HT1080 (cell line): Measurements from ENCODE around the gene DOLPP1. TPM values are rescaled to one million over a fixed set of nuclear protein-coding genes. Genes with fewer than 3 reads are reported as not detected.
"Not testable (repeated sequence)": the region's sequence is repeated elsewhere in the genome, so short reads cannot be mapped to it uniquely, and the experiment has no call there.

ENCODE experiments used
- DNase-seq: peaks from one replicate; pipeline ENCODE4 v3.0.0-alpha.2; 2015; ENCODE audit warnings: low read depth
- total RNA-seq: library from RNA; depleted of rRNA; stranded (reverse); fragments of >200 nt; shearing (Covaris generic); gene quantifications from 2 replicates; pipeline ENCODE4 v1.2.3, GENCODE V29; 2014

DOLPP1 gene
- total RNA-seq, 1 experiment from 2014 or later = 23.8 TPM

DNA sequence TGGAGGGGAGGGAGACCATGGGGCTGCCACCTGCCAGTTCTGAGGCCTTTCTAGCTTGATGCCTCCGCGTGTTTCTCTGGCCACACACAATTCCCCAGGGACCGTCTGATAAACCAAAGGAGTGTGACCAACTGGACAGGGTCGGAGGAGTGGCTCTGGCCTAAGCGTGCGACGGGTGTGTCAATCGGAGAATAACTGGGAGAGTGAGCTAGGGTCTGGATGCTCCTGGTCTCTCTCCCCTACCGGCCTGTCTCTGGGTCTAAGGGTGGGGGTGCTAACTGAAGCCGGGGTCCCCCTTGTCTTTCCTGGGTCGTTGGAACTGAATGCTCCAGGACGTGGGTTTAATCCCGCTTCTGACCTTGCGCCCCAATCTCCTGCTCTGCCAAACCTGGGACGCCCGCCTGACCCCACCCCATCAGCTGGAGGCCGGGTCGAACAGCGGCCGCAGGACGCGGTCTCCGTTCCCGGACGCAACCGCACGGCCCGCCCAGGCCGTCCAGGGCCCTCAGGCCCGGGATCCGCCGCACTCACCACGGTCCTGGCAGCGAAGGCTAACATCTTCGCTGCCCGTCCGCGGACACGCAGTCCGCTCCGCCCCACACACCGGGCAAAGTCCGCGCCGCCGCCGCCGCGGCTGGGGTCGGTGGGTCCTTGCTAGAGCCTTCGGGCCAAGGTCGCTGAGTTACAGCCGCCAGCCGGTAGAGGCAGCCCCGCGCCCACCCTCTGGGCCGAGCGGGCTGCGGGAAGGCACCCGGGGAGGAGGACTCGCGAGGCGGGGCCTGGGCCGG lies 29.2 kb downstream of the DOLPP1 start:
- peak; percentile 13 for DNase-seq

DNA sequence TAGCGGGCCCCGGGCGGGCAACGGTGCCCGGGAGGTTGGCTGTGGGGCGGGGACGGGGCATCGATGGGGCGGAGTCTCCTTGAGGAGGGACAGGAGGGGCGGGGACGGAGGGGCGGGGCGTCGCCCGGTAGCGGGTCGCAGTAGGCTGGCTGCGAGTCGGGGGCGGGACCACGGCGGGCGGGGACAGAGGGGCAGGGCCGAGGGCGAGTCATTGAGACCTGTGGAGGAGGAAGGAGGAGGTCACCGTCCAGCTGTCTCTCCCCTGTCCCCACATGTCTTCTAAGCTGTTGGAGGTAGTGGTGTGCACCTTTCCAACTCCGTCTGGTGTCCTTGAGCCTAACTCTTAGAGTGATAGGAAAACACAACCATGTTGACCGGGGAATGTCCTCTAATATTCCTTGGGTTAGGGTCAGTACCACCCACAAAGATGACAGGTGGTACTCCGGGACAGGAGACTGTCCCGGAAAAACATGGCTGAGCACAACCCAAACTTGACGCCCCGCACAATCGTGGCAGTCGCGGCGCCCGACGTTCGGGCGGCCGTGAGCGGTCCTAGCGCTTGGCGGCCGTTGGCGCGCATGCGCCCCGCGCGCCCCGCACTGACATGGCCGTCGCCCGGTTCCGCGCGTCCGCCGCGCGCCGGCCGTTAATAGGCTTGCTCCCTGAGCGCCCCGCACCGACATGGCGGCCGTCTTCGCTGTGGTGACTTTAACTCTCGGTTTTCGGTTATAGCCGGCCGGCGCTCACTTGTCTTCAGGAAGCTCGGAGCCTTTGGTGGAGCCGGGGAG lies 30.0 kb downstream of the DOLPP1 start, which contains the start of the genes CRAT and PTPA:
Gene CRAT (minus strand): TSS at position 54 of the 788 bp plus-strand sequence. CDS start 284 bp downstream, outside the sequence.
Gene PTPA (plus strand): TSS at position 676 of the 788 bp plus-strand sequence. CDS start 186 bp downstream, outside the sequence.
- peak; percentile 78 for DNase-seq

DNA sequence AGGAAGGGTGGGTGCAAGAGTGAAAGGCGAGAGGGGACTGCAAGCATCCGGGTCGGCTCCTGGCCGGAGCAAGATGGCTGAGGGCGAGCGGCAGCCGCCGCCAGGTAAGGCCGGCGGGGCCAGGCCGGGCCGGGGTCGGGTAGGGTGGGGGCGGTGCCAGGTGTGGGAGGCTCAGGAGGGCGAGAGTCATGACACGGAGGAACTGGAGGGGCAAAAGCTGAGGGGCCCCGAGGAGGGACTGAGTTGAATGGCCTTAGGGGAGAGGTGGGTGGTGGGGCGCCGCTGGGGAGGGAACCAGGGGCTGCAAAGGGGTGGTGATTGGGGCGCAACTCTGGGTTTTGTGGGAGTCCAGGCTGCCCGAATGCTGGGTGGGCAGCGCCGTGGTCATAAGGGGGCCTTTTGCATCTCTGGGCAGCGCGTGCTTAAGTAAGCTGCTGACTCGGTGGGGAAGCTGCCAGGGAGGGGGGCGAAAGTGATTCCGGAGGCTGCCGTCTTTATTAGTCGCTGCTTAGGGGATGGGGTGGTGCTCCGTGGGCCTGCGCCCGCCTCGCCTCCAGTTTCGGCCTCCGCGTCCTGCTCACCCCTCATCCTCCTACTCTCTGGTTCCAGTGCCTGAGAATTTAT lies 30.7 kb downstream of the DOLPP1 start:
- peak; percentile 34 for DNase-seq

DNA sequence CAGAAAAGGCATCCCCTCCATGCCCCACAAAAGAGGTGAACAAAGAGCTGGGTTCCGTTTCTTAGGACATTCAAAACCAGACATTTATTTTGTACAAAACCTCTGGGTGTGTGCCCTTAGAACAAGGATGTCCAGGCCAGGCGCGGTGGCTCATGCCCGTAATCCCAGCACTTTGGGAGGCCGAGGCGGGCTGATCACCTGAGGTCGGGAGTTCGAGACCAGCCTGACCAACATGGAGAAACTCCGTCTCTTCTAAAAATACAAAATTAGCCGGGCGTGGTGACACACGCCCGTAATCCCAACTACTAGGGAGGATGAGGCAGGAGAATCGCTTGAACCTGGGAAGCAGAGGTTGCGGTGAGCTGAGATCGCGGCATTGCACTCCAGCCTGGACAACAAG lies 31.6 kb downstream of the DOLPP1 start:
- DNase-seq = not testable (repeated sequence)

DNA sequence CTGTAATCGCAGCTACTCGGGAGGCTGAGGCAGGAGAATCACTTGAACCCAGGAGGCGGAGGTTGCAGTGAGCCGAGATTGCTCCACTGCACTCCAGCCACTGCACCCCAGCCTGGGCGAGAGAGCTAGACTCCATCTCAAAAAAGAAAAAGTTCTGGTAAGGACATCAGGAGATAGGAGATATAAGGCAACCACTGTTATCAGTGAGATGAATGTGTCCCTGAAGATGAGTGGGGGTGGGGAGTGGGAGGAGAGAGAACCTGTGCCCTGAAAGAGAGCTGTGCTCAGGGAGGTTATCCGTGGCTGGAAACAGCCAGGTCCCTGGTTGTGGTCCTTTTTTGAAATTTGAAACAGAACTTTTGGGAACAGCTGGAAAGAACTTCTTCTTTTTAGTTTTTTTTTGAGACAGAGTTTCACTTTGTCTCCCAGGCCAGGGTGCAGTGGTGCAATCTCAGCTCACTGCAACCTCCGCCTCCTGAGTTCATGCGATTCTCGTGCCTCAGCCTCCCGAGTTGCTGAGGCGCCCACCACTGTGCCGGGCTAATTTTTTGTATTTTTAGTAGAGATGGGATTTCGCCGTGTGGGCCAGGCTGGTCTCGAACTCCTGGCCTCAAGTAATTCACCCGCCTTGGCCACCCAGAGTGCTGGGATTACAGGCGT lies 32.9 kb downstream of the DOLPP1 start:
- DNase-seq = no peak

DNA sequence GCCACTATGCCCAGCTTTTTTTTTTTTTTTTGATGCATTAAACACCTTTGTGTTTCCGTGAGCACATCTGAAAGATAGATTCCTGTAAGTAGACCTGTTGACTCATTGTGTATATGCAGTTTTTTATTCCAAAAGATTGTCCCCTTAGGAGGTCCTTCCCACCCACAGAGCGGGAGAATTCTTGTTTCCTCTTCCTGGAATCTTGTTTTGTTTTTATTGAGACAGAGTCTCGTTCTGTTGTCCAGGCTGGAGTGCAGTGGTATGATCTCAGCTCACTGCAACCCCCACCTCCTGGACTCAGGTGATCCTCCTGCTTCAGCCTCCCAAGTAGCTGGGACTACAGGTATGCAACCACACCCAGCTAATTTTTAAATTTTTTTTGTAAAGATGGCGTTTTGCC lies 37.9 kb downstream of the DOLPP1 start:
- DNase-seq = no peak

DNA sequence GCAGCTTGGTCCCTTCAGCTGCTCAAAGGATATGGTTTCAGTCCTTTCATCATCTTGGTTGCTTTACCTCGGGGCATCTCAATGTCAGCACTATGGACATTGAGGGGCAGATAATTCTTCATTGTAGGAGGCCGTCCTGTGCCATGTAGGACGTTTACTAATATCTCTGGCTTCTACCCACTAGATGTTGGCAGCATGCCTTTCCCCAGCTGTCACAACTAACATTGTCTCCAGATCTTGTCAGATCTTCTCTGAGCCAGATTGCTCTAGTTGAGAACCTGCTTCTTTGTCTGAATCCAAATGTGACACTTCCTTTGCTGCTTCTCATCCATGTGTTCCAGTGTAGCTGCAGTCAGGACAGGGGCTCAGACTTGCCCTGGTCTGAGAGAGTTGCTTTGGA lies 40.6 kb downstream of the DOLPP1 start:
- DNase-seq = no peak

DNA sequence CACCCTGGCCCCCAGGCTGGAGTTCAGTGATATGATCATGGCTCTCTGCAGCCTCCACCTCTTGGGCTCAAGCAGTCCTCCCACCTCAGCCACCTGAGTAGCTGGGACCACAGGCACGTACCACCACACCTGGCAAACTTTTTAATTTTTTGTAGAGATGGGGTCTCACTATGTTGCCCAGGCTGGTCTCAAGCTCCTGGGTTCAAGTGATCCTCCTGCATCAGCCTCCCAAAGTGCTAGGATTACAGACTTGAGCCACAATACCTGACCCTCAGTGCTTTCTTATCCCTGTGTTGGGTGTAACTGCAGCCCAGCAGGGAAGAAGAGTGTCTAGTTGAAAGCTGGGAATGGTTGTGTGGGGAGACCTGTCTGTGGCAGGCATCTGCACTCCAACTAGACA lies 41.2 kb downstream of the DOLPP1 start:
- no peak for DNase-seq

DNA sequence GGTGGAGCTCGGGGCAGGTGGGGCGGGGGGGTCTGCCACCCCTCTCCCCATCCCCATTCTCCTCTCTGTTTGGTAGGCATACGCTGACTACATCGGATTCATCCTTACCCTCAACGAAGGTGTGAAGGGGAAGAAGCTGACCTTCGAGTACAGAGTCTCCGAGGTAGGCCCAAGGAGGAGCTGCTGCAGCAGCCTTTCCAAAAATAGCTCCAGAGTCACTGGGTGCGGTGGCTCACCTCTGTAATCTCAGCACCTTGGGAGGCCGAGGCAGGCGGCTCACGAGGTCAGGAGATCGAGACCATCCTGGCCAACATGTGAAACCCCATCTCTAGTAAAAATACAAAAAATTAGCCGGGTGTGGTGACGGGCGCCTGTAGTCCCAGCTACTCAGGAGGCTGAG lies 42.1 kb downstream of the DOLPP1 start:
- DNase-seq = not testable (repeated sequence)

DNA sequence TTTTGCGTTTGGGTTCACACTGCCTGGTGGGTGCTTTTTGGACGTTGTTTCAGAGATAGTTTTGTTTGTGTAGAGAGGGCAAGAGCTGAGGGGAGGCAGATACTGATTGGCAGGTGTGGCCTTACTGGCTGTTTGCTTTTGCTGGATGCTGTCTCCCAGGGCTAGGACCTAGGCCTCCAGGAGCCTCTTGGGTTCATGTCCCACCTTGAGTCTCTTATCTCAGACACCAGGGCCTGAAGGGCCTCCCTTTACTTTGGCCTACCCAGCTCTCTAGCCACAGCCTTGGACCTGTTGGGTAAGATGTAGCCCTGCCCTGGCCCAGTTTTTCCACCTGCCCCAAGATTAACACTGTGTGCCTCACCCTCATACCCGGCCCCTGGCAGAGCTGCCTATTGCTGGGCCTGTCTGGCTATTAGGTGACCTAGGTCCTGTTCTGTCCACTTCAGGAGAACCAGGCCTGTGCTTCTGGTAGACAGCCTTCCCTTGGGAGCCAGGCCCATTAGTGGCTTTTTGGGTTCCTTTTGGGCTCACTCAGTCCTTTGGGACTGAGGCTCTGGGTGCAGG lies 43.7 kb downstream of the DOLPP1 start:
- no peak for DNase-seq

DNA sequence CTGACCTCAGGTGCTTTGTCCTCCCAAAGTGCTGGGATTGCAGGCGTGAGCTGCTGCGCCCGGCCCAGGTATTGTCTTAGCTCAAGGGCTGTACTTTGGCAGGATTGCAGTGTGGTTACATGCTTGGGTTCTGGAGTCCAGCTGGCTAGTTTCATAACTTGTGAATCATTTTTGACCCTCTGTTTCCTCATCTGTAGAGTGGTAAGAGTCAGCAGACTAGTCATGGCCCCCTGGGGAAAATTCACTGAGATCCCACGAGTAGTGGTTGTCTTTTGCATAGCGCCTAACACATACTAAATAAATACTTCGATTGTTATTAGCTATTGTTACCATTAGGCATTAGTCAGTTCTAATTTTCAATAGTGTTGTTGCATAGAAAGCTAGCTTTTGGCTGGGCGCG lies 44.6 kb downstream of the DOLPP1 start:
- DNase-seq = peak; percentile 64

DNA sequence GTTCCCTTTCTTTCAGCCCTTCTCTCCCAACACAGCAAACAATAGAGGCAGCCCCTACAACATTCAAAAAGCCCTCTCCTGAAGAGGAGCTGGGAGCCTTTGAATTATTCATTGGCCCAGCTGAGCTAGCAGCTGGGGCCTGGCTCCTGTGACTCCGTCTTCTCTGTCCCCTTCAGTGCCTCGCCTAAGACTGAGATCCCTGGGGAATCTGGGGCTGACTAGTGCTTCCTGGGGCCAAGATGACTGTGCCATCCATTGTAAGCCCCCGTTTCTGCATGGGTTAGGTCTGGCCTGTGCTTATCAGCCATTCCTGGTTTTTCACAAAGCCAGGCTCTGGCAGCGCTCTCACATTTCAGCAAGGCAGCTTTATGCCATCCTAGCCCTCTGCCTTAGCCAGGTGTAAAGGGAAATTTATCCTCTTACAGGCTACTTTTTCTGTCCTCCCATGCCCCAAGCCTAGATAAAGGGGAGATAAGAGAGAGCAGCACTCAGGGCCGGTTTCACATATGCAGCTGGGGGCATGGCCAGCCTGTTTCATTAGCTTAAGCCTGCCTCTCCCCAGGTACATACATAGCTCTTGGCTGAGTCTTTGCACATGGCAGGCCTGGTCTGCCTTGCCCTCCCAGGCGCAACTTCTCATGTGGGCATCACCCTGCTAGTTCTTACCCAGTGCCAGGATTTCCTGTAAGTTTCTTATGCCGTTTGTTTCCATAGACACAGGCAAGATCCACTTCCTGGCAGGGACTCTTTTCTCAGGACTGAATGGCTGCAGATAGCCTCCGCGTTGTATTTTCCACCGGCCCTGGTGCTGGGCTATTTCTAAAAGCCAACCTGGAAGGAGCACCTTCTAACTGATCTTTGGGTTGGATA lies 46.1 kb downstream of the DOLPP1 start:
- no peak for DNase-seq

DNA sequence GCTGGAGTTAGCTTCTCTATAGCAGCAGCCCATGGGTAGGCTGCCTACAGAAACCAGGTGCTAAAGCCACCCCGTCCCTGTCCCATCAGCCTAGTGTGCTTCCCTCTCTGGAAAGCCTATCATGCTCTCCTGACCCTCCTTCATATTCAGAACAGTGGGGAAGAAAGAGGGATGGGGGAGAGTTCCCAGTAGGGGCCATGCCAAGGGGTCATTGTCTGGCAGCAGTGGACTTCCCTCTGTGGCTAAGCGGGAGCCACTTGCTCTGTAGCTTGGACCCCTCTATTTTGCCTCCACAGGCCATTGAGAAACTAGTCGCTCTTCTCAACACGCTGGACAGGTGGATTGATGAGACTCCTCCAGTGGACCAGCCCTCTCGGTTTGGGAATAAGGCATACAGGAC lies 47.8 kb downstream of the DOLPP1 start:
- no peak for DNase-seq

DNA sequence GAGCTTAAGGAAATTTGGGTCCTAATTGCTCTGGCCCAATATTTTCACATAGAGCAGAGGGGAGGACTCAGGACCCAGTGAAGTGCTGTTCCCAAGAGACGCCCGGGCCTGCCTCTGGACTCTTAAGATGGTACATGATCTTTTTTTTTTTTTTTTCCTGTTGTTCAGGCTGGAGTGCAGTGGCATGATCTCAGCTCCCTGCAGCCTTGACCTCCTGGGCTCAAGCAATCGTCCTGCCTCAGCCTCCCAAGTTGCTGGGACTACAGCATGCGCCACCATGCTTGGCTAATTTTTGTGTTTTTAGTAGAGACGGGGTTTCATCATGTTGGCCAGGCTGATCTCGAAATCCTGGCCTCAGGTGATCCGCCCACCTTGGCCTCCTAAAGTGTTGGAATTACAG lies 49.4 kb downstream of the DOLPP1 start:
- DNase-seq = not testable (repeated sequence)

DNA sequence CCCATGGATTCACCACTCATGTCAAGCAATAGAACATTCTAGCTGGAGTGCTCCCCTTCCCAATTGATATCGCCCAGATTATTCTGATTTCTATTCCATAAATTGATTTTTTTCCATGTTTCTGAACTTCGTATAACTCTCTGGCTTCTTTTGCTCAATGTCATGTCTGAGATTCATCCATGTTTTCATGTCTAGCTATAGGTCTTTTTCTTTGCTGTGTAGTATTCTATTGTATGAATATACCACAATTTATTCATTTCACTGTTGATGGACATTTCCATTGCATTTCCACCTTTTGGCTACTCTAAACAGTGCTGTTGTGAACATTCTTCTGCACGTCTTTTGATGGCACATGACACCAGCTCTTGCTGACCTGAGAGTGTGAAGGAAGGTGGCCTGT lies 49.9 kb downstream of the DOLPP1 start:
- DNase-seq = no peak

DNA sequence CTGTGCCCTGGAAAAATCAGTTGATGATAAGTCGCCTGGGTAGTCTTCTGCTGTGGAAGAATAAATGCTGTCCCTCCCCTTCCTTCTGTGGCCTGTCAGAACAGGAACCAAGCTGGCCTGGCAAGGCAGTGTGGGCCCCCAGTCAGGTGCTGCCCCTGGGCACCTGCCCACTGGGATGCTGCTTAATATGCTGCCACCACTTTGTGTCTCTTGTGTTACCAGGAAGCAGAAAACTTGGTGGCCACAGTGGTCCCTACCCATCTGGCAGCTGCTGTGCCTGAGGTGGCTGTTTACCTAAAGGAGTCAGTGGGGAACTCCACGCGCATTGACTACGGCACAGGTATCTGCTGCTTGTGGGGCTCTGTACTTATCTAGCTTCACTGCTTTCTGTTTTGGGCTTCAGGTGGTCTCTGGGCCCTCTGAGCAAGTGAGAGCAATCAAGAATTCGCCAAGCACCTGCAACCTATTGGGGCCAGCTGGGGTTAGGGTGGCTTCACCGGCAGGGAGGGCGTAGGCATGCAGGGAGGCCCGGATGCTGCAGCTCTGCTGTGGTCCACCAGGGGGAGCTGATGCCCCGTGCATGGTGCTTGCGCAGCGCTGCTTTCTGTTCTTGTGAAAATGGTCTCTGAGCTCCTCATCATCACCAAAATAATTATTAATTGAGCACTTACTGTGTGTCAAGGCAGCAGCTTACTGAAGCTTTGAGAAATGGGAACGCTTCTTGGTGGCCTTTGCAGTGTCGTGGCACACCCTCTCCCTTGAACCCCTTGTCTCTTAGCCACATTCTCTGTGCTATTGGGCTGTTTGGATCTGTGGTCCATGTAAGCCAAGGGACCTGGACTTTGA lies 50.6 kb downstream of the DOLPP1 start:
- DNase-seq = peak; percentile 63

DNA sequence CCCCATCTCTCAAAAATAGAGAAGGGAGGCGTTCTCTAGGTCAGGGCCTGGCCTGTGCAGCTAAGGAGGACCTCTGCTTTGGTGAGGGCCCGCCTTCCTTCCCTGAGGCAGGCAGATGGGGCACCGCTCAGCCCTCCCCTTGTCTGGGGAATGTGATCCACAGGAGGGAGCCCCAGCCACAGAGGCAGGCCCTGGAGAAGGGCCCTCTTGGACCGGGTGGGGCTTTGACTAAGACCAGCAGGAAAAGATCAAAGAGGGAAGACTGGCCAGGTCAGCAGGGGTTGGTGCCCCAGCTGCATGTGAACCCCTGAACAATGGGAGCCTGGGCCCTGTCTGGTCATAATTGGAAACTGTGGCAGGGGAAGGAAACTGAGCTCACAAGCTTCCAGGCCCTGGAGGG lies 52.2 kb downstream of the DOLPP1 start:
- no peak for DNase-seq

DNA sequence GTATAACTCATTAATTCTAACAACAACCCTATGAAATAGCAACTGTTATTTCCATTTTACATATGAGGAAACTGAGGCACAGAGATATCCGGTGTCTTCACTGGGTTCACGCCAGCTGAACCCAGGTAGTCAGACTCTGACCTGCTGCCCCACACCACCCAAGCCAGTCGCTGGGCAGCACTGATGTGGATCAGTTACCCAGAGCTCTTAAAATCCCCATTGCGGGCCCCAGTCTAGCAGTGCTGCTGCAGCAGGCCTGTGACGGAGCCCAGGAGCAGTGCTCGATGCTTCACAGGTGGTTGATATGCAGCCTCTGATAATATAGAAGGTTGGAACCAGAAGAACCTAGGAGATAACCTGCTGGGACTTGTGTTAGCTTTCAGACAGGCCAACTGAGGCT lies 54.6 kb downstream of the DOLPP1 start:
- DNase-seq = no peak

DNA sequence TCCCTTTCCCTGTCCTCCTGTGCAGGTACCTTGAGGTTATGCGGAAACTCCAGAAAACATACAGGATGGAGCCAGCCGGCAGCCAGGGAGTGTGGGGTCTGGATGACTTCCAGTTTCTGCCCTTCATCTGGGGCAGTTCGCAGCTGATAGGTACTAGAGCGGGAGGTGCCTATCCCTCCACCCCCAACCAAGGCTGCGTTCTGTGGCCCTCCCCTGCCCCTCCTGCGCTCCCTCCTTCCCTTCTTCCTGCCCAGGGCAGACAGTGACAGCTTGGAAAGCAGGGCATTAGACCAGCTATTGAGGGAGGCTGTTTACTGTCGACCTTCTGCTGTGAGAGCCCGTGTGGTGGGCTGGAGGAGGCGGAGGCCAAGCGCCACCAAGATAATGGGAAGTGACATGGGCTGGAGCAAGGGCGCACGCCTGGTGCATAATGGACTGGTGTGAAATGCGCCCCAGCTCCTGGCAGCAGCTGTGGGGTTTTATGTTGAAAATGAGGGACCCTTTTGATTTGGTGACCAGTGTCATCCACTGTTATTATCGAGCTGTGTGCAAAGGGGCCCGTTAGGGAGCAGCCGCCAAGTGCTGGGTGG lies 55.6 kb downstream of the DOLPP1 start:
- no peak for DNase-seq
